GM19351 (cell line): ENCODE results near the gene CYB561D2.

Experiments used
- ATAC-seq: cut with Tn5 transposase; IDR thresholded peaks from one replicate; pipeline ENCODE4 v1.9.1; 2021; ENCODE audit warnings: mild to moderate bottlenecking, moderate library complexity; ENCODE audit not compliant: unreplicated experiment

Gene CYB561D2

GRCh38 chr3:50385754-50386153 lies 35.1 kb downstream of the CYB561D2 start:
- no peak for ATAC-seq

- no peak for ATAC-seq
Measured at GRCh38 chr3:50388016-50388719, 37.5 kb downstream of the CYB561D2 start.

- no peak for ATAC-seq
Measured at GRCh38 chr3:50388720-50389413, 38.2 kb downstream of the CYB561D2 start.

GRCh38 chr3:50389414-50389767 lies 38.7 kb downstream of the CYB561D2 start:
- ATAC-seq: no peak

- ATAC-seq: no peak
Measured at GRCh38 chr3:50390508-50391224, 40.0 kb downstream of the CYB561D2 start.

GRCh38 chr3:50392101-50392715 lies 41.5 kb downstream of the CYB561D2 start:
- ATAC-seq: no peak

GRCh38 chr3:50393061-50393460 lies 42.4 kb downstream of the CYB561D2 start:
- ATAC-seq: no peak

GRCh38 chr3:50395070-50395860 lies 44.6 kb downstream of the CYB561D2 start:
- ATAC-seq: no peak

GRCh38 chr3:50396502-50396901 lies 45.8 kb downstream of the CYB561D2 start:
- no peak for ATAC-seq

- no peak for ATAC-seq
Measured at GRCh38 chr3:50401978-50402595, 51.4 kb downstream of the CYB561D2 start.
